ENCODE measurements around the gene TBL3. TPM values are rescaled to one million over a fixed set of nuclear protein-coding genes. Genes with fewer than 3 reads are reported as not detected.

Gene TBL3
- total and polyA plus RNA-seq, 4 donors, result 12.5 to 24.3 (median 14.2) TPM

- TF ChIP-seq ZBTB33 (IDR thresholded peaks at IDR 0.05) (no peak), CTCF (IDR thresholded peaks at IDR 0.05; ENCODE audit: low read depth, low read length, missing input control) (no peak), HNF4G (IDR thresholded peaks at IDR 0.05) (no peak), JUND (IDR thresholded peaks at IDR 0.05) (no peak), RXRA (IDR thresholded peaks at IDR 0.05) (no peak), EGR1 (IDR thresholded peaks at IDR 0.05; ENCODE audit: low read depth in 2 of 2) (no peak), HNF4A (conservative IDR thresholded peaks at IDR 0.05) (no peak), MAX (IDR thresholded peaks at IDR 0.05) (no peak), GABPA (IDR thresholded peaks at IDR 0.05 in 1 of 2, conservative IDR thresholded peaks at IDR 0.05 in 1 of 2) (no peak), NR2F2 (IDR thresholded peaks at IDR 0.05) (no peak), SP1 (IDR thresholded peaks at IDR 0.05) (no peak), REST (IDR thresholded peaks at IDR 0.05) (no peak), FOXA2 (IDR thresholded peaks at IDR 0.05) (no peak), ATF3 (IDR thresholded peaks at IDR 0.05) (no peak), FOXA1 (IDR thresholded peaks at IDR 0.05) (no peak), RAD21 (IDR thresholded peaks at IDR 0.05) (no peak), TAF1 (conservative IDR thresholded peaks at IDR 0.05) (no peak)
- Histone ChIP-seq H3K36me3 (ENCODE audit: control insufficient read depth in 4 of 4, insufficient read depth in 3 of 4, low read depth in 1 of 4, low read length in 3 of 4) (no peaks in the 10 kb centered on the region), H3K9me3 (ENCODE audit: control insufficient read depth in 4 of 4, low read length in 3 of 4) (no peaks in the 10 kb centered on the region), H3K27me3 (ENCODE audit: control insufficient read depth in 4 of 4, insufficient read depth in 4 of 4, low read length in 3 of 4) (no peaks in the 10 kb centered on the region), H3K9ac (ENCODE audit: low read depth in 1 of 2, low read length in 2 of 2) (peak within 1 kb of the TSS; percentile 64 to 94), H3K4me1 (ENCODE audit: control insufficient read depth in 4 of 4, insufficient read depth in 4 of 4, low read length in 3 of 4) (peaks cover 24 to 76% (median 60%) of the 10 kb centered on the region in 4 donors), H3K27ac (ENCODE audit: low read depth in 1 of 2, low read length in 2 of 2) (peak within 1 kb of the TSS; percentile 49 to 65), H3K4me3 (ENCODE audit: low read depth in 1 of 3, low read length in 3 of 3) (peak within 1 kb of the TSS; percentile 89 to 99 (median 89))
- WGBS, result 6% methylated on average over 59 of the region's 59 CpGs
- DNase-seq (ENCODE audit: low spot score), result no peak
Measured at GRCh38 chr16:2026461-2027023, 54.7 kb downstream of the TBL3 start, which contains the start of gene NHERF2. NHERF2 (plus strand) TSS chr16:2026902; CDS start chr16:2027006, 104 bp downstream.
